SH-SY5Y (cell line): ENCODE results near the gene CARD11.

ENCODE experiments used
- GATA2 ChIP-seq: IDR thresholded peaks from 2 replicates; pipeline ENCODE4 v1.6.1; 2011; ENCODE audit warnings: mild to moderate bottlenecking, low read depth, low read length
- GATA3 ChIP-seq: IDR thresholded peaks from 2 replicates; pipeline ENCODE4 v1.6.1; 2011; ENCODE audit warnings: low read depth, mild to moderate bottlenecking, low read length, moderate library complexity

DNA sequence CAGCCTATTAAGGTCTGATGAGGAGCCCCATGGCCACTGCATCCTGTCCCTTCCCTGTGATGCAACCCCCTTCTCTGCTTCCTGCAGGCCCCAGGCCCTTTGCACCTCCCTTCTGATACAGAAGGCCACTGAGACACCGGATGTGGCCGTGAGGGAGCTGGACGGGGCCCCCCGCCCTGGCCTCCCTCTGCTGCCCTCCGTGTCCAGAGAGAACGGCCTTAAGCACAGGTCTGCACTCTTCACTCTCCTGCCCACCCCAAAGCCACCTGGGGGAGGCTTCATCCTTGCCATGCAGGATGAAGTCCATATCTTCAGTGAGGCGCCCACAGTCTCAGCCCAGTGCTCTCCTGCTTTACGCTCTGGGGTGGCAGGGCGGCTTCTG is 112.6 kb downstream of the CARD11 start:
- TF ChIP-seq GATA3, result no peak
- TF ChIP-seq GATA2, result no peak
